Neural cell (in vitro differentiated cells): ENCODE results near the gene CERKL. TPM values are rescaled to one million over a fixed set of nuclear protein-coding genes. Genes with fewer than 3 reads are reported as not detected.

Experiments used
- H2AFZ ChIP-seq: fragments of 200-600, 300-800 bp; sonication (generic), shearing (Covaris generic); 2 replicates; pipeline ENCODE4 v1.6.0; 2014; ENCODE audit warnings: low read depth, mild to moderate bottlenecking, antibody characterized with exemption, low read length, moderate library complexity
- H3F3A ChIP-seq: fragments of 200-600 bp; shearing (Covaris generic); 2 replicates; pipeline ENCODE4 v1.6.1; 2016; ENCODE audit warnings: mild to moderate bottlenecking, moderate library complexity, mixed read lengths, antibody characterized with exemption, low read length; ENCODE audit not compliant: insufficient read depth, poor library complexity, severe bottlenecking
- H3K27ac ChIP-seq: fragments of 200-600, 300-800 bp; sonication (generic), shearing (Covaris generic); 2 replicates; pipeline ENCODE4 v1.5.1; 2014; ENCODE audit warnings: mild to moderate bottlenecking, low read length, moderate library complexity
- H3K27me3 ChIP-seq: fragments of 300-800, 200-600 bp; sonication (generic), shearing (Covaris generic); 2 replicates; pipeline ENCODE4 v1.6.0; 2014; ENCODE audit warnings: mild to moderate bottlenecking, low read depth, low read length, moderate library complexity; ENCODE audit not compliant: insufficient read depth
- H3K36me3 ChIP-seq: fragments of 300-800, 200-600 bp; sonication (generic), shearing (Covaris generic); 2 replicates; pipeline ENCODE4 v1.5.1; 2014; ENCODE audit warnings: mild to moderate bottlenecking, antibody characterized with exemption, low read length, moderate library complexity; ENCODE audit not compliant: insufficient read depth
- H3K4me2 ChIP-seq: fragments of 300-800, 200-600 bp; sonication (generic), shearing (Covaris generic); 2 replicates; pipeline ENCODE4 v1.6.0; 2014; ENCODE audit warnings: mild to moderate bottlenecking, low read length
- H3K4me3 ChIP-seq: fragments of 300-800, 200-600 bp; sonication (generic), shearing (Covaris generic); 2 replicates; pipeline ENCODE4 v1.5.1; 2014; ENCODE audit warnings: mild to moderate bottlenecking, low read length, moderate library complexity
- H3K79me2 ChIP-seq: fragments of 200-600 bp; shearing (Covaris generic); replicated peaks from 2 replicates; pipeline ENCODE4 v1.6.0; 2014; ENCODE audit warnings: mild to moderate bottlenecking, low read length, moderate library complexity; ENCODE audit not compliant: insufficient read depth
- H3K9ac ChIP-seq: fragments of 300-800, 200-600 bp; sonication (generic), shearing (Covaris generic); 2 replicates; pipeline ENCODE4 v1.6.1; 2016; ENCODE audit warnings: mild to moderate bottlenecking, low read length, mixed read lengths
- H3K9me2 ChIP-seq: fragments of 200-600 bp; shearing (Covaris generic); 2 replicates; pipeline ENCODE4 v1.6.1; 2016; ENCODE audit warnings: mild to moderate bottlenecking, low read length, mixed read lengths; ENCODE audit not compliant: insufficient read depth
- H3K9me3 ChIP-seq: fragments of 200-600, 300-800 bp; sonication (generic), shearing (Covaris generic); 2 replicates; pipeline ENCODE4 v1.6.1; 2016; ENCODE audit warnings: mild to moderate bottlenecking, mixed run types, low read length, moderate library complexity, mixed read lengths
- H4K20me1 ChIP-seq: fragments of 200-600 bp; shearing (Covaris generic); 2 replicates; pipeline ENCODE4 v1.6.1; 2016; ENCODE audit warnings: mild to moderate bottlenecking, mixed run types; ENCODE audit not compliant: insufficient read depth
- EP300 ChIP-seq: fragments of 450-650 bp; conservative IDR thresholded peaks from 2 replicates; pipeline ENCODE4 v1.6.1; 2014; ENCODE audit warnings: antibody characterized with exemption, mild to moderate bottlenecking, moderate library complexity; ENCODE audit not compliant: poor library complexity, severe bottlenecking
- EZH2 ChIP-seq: fragments of 200-600, 300-800 bp; shearing (Covaris generic), sonication (generic); IDR thresholded peaks from 2 replicates; pipeline ENCODE4 v1.6.1; 2014; ENCODE audit warnings: antibody characterized with exemption, low read length, borderline replicate concordance, mild to moderate bottlenecking; ENCODE audit not compliant: insufficient read depth, poor library complexity, severe bottlenecking
- MXI1 ChIP-seq: fragments of 450-650 bp; conservative IDR thresholded peaks from 2 replicates; pipeline ENCODE4 v1.6.1; 2014; ENCODE audit warnings: antibody characterized with exemption, mild to moderate bottlenecking; ENCODE audit not compliant: poor library complexity, severe bottlenecking
- POLR2AphosphoS5 ChIP-seq: IDR thresholded peaks from 2 replicates; pipeline ENCODE4 v1.6.1; 2012
- RAD21 ChIP-seq: fragments of 450-650 bp; conservative IDR thresholded peaks from 2 replicates; pipeline ENCODE4 v1.6.1; 2014; ENCODE audit warnings: antibody characterized with exemption, mild to moderate bottlenecking, moderate library complexity
- SMC3 ChIP-seq: fragments of 450-650 bp; conservative IDR thresholded peaks from 2 replicates; pipeline ENCODE4 v1.6.1; 2014; ENCODE audit warnings: antibody characterized with exemption, mild to moderate bottlenecking, moderate library complexity; ENCODE audit not compliant: poor library complexity
- TAF1 ChIP-seq: IDR thresholded peaks from 2 replicates; pipeline ENCODE4 v1.6.1; 2012; ENCODE audit warnings: low read depth
- polyA plus RNA-seq: library from polyadenylated mRNA; depleted of rRNA; stranded (reverse); fragments of >200 nt; gene quantifications from 2 replicates; pipeline ENCODE4 v1.2.3, GENCODE V29; 2014
- TF ChIP-seq, protein P1 (sequence below): fragments of 450-650 bp; IDR thresholded peaks from 2 replicates; pipeline ENCODE4 v1.5.1; 2014; ENCODE audit warnings: antibody characterized with exemption, mild to moderate bottlenecking, moderate library complexity; ENCODE audit not compliant: poor library complexity, severe bottlenecking
- TF ChIP-seq, protein P2 (sequence below): IDR thresholded peaks from 2 replicates; pipeline ENCODE4 v1.6.1; 2012; ENCODE audit warnings: borderline replicate concordance

The CERKL gene
- polyA plus RNA-seq, 1 donor from 2014 or later, result not detected

DNA sequence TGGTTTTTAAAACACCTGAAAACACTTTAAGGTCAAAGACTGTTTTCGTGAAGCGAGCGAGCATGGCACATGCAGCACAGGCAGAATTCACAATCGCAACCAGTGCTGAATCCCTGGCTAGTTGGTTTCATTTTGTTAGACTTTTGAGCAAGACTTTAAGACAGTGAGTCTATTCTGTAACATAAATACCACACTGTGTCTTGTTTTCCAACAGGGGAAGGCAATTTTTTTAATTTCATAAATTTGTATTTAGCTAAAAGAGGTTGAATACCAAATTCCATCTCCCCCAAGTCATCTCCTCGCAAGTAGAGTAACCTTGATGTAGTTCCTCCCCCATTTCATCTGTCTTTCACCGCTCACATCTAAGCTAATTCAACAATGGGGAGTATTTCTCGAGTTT lies 1.4 kb downstream of the CERKL start:
- Histone ChIP-seq H3K79me2 (no peaks in the 10 kb centered on the region), H3K4me3 (no peak overlapping the region), H3K4me2 (no peak overlapping the region), H3K36me3 (no peaks in the 10 kb centered on the region), H2AFZ (no peak overlapping the region), H3K9me3 (no peaks in the 10 kb centered on the region), H4K20me1 (no peaks in the 10 kb centered on the region), H3K27ac (no peak overlapping the region), H3F3A (no peaks in the 10 kb centered on the region), H3K9ac (no peak overlapping the region), H3K27me3 (peaks cover 52% of the 10 kb centered on the region), H3K9me2 (no peaks in the 10 kb centered on the region)
- TF ChIP-seq RAD21, result no peak
- TF ChIP-seq, protein P1, sequence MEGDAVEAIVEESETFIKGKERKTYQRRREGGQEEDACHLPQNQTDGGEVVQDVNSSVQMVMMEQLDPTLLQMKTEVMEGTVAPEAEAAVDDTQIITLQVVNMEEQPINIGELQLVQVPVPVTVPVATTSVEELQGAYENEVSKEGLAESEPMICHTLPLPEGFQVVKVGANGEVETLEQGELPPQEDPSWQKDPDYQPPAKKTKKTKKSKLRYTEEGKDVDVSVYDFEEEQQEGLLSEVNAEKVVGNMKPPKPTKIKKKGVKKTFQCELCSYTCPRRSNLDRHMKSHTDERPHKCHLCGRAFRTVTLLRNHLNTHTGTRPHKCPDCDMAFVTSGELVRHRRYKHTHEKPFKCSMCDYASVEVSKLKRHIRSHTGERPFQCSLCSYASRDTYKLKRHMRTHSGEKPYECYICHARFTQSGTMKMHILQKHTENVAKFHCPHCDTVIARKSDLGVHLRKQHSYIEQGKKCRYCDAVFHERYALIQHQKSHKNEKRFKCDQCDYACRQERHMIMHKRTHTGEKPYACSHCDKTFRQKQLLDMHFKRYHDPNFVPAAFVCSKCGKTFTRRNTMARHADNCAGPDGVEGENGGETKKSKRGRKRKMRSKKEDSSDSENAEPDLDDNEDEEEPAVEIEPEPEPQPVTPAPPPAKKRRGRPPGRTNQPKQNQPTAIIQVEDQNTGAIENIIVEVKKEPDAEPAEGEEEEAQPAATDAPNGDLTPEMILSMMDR, result no peak
- TF ChIP-seq MXI1, result no peak
- no peak for TF ChIP-seq EZH2
- TF ChIP-seq EP300, result no peak
- TF ChIP-seq POLR2AphosphoS5, result no peak

DNA sequence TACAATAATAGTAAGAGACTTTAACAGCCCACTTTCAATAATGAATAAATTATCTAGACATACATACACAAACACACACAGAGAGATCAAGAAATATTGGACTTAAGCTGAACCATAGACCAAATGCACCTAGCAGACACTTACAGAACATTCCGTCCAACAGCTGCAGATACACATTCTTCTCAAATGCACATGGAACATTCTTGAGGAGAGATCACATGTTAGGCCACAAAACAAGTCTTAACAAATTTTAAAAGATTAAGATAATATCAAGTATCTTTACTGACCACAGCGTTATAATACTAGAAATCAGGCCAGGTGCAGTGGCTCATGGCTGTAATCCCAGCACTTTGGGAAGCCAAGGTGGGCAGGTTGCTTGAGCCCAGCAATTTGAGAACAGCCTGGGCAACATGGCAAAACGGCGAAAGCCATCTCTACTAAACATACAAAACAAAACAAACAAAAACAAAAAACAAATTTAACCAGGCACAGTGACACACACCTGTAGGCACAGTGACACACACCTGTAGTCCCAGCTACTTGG lies 7.4 kb downstream of the CERKL start:
- TF ChIP-seq, protein P2, sequence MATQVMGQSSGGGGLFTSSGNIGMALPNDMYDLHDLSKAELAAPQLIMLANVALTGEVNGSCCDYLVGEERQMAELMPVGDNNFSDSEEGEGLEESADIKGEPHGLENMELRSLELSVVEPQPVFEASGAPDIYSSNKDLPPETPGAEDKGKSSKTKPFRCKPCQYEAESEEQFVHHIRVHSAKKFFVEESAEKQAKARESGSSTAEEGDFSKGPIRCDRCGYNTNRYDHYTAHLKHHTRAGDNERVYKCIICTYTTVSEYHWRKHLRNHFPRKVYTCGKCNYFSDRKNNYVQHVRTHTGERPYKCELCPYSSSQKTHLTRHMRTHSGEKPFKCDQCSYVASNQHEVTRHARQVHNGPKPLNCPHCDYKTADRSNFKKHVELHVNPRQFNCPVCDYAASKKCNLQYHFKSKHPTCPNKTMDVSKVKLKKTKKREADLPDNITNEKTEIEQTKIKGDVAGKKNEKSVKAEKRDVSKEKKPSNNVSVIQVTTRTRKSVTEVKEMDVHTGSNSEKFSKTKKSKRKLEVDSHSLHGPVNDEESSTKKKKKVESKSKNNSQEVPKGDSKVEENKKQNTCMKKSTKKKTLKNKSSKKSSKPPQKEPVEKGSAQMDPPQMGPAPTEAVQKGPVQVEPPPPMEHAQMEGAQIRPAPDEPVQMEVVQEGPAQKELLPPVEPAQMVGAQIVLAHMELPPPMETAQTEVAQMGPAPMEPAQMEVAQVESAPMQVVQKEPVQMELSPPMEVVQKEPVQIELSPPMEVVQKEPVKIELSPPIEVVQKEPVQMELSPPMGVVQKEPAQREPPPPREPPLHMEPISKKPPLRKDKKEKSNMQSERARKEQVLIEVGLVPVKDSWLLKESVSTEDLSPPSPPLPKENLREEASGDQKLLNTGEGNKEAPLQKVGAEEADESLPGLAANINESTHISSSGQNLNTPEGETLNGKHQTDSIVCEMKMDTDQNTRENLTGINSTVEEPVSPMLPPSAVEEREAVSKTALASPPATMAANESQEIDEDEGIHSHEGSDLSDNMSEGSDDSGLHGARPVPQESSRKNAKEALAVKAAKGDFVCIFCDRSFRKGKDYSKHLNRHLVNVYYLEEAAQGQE, result no peak
- no peak overlapping the region for H3K4me2 ChIP-seq
- no peak overlapping the region for H3K27ac ChIP-seq
- peaks cover 2% of the 10 kb centered on the region for H3K27me3 ChIP-seq
- H4K20me1 ChIP-seq, result no peaks in the 10 kb centered on the region
- no peaks in the 10 kb centered on the region for H3K79me2 ChIP-seq
- no peaks in the 10 kb centered on the region for H3K9me3 ChIP-seq
- no peaks in the 10 kb centered on the region for H3K9me2 ChIP-seq
- H3F3A ChIP-seq, result no peaks in the 10 kb centered on the region
- no peak overlapping the region for H2AFZ ChIP-seq
- no peaks in the 10 kb centered on the region for H3K36me3 ChIP-seq
- no peak overlapping the region for H3K4me3 ChIP-seq
- H3K9ac ChIP-seq, result no peak overlapping the region

DNA sequence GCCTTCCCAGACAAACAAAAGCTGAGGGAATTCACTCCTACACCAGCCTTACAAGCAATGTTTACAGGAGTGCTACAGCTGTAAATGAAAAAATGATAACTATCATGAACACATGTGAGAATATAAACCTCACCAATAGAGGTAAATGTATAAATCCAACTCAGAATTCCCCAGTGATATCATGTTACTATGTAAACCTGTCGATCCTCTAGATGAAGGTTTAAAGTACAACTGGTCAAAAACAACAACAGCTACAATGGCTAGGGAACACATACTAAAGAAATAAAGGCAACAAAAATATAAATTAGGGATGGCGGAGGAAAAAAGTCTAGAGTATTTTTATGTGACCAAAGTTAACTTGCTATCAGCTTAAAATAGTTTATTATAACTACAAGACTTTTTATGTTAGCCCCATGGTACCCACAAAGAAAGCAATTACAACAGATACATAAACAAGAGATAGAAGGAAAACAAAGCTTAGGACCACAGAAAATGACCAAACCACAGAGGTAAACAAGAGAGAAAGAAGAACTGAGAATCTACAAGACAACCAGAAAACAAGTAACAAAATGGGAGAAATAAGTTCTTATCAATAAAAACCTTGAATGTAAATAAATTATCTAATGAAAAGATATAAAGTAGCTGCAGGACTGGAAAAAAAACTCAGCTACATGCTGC lies 8.3 kb downstream of the CERKL start:
- H4K20me1 ChIP-seq, result no peaks in the 10 kb centered on the region
- no peaks in the 10 kb centered on the region for H3K9me2 ChIP-seq
- TF ChIP-seq RAD21, result no peak
- no peak for TF ChIP-seq POLR2AphosphoS5
- TF ChIP-seq EP300, result no peak
- TF ChIP-seq, protein P1, result no peak
- TF ChIP-seq, protein P2, result no peak
- TF ChIP-seq MXI1, result no peak
- TF ChIP-seq EZH2, result no peak
- TF ChIP-seq SMC3, result no peak
- no peak for TF ChIP-seq TAF1
- no peaks in the 10 kb centered on the region for H3K36me3 ChIP-seq
- H2AFZ ChIP-seq, result no peak overlapping the region
- H3F3A ChIP-seq, result no peaks in the 10 kb centered on the region
- no peak overlapping the region for H3K27ac ChIP-seq
- H3K4me2 ChIP-seq, result no peak overlapping the region
- no peaks in the 10 kb centered on the region for H3K27me3 ChIP-seq
- H3K9ac ChIP-seq, result no peak overlapping the region
- H3K9me3 ChIP-seq, result no peaks in the 10 kb centered on the region
- H3K4me3 ChIP-seq, result no peak overlapping the region
- no peaks in the 10 kb centered on the region for H3K79me2 ChIP-seq
